H1 (cell line): ENCODE results near the gene SKAP1. TPM values are rescaled to one million over a fixed set of nuclear protein-coding genes. Genes with fewer than 3 reads are reported as not detected.

Experiments
- CTCF ChIA-PET: fragments of 300-600 bp; sonication (Branson Sonifier 250); formaldehyde crosslinking; loops from one replicate; lab custom pipeline; 2021; ENCODE audit not compliant: partially characterized antibody; lab: Charles Lee
- POLR2A ChIA-PET: fragments of 300-600 bp; sonication (Branson Sonifier 250); formaldehyde crosslinking; loops from one replicate; lab custom pipeline; 2021; ENCODE audit warnings: inconsistent platforms; ENCODE audit not compliant: partially characterized antibody; lab: Charles Lee
- DNase-seq, 2 experiments: peaks; one replicate each; pipeline versions ENCODE4 v3.0.0 to v3.0.0-alpha.2; 2010 to 2022; ENCODE audit warnings: low spot score in 2 of 2, low read depth in 1 of 2, mixed read lengths in 1 of 2
- FAIRE-seq: peaks from 2 replicates; lab custom pipeline; 2011; peaks lifted over from hg19 to GRCh38; lab: Jason Lieb, UNC
- H2AFZ ChIP-seq: 2 replicates; pipeline ENCODE4 v1.8.1; 2012; ENCODE audit warnings: low read length, inconsistent platforms
- H2AK5ac ChIP-seq: 2 replicates; pipeline ENCODE4 v1.6.1; 2013; ENCODE audit warnings: low read depth, low read length
- H2BK120ac ChIP-seq: replicated peaks from 2 replicates; pipeline ENCODE3; 2013; ENCODE audit warnings: low read depth, low read length, inconsistent platforms
- H2BK12ac ChIP-seq: 2 replicates; pipeline ENCODE4 v1.6.1; 2013; ENCODE audit warnings: low read depth, low read length
- H2BK15ac ChIP-seq: 2 replicates; pipeline ENCODE4 v1.6.1; 2013; ENCODE audit warnings: low read length
- H2BK20ac ChIP-seq: 2 replicates; pipeline ENCODE4 v1.6.1; 2013; ENCODE audit warnings: low read length
- H2BK5ac ChIP-seq: 2 replicates; pipeline ENCODE4 v1.6.1; 2013; ENCODE audit warnings: low read depth, low read length
- H3K14ac ChIP-seq: 2 replicates; pipeline ENCODE4 v1.6.1; 2013; ENCODE audit warnings: inconsistent platforms; ENCODE audit not compliant: insufficient read length
- H3K18ac ChIP-seq: 2 replicates; pipeline ENCODE4 v1.6.1; 2013; ENCODE audit warnings: low read length; ENCODE audit errors: extremely low read depth
- H3K23ac ChIP-seq: 2 replicates; pipeline ENCODE4 v1.6.1; 2013; ENCODE audit warnings: inconsistent platforms; ENCODE audit not compliant: insufficient read length
- H3K23me2 ChIP-seq: 2 replicates; pipeline ENCODE4 v1.6.1; 2013; ENCODE audit warnings: low read depth, low read length
- H3K27ac ChIP-seq: 2 replicates; pipeline ENCODE4 v1.6.1; 2011; ENCODE audit warnings: low read depth, low read length, inconsistent platforms
- H3K27me3 ChIP-seq, 4 experiments: replicated peaks in 1 of 4; 1 replicate in 1 of 4; 2 replicates in 3 of 4; pipeline versions ENCODE4 v1.6.1 to v1.8.1; 2011 to 2013; ENCODE audit warnings: low read length in 3 of 4, mild to moderate bottlenecking in 3 of 4, inconsistent platforms in 2 of 4, mixed read lengths in 2 of 4, moderate library complexity in 1 of 4; ENCODE audit not compliant: control insufficient read depth in 3 of 4, insufficient read depth in 3 of 4; ENCODE audit errors: extremely low read depth in 1 of 4
- H3K36me3 ChIP-seq, 4 experiments: 2 replicates each; pipeline versions ENCODE4 v1.6.1 to v1.8.1; 2011 to 2013; ENCODE audit warnings: mild to moderate bottlenecking in 4 of 4, low read length in 3 of 4, moderate library complexity in 2 of 4, control low read depth in 1 of 4, inconsistent platforms in 1 of 4; ENCODE audit not compliant: insufficient read depth in 4 of 4, control insufficient read depth in 2 of 4
- H3K4ac ChIP-seq: replicated peaks from 2 replicates; pipeline ENCODE3; 2013; ENCODE audit warnings: low read length, low read depth, mixed read lengths, inconsistent platforms; ENCODE audit not compliant: insufficient read length
- H3K4me1 ChIP-seq, 4 experiments: replicated peaks in 1 of 4; 1 replicate in 1 of 4; 2 replicates in 3 of 4; pipeline versions ENCODE4 v1.6.1 to v1.8.1; 2011 to 2013; ENCODE audit warnings: low read length in 3 of 4, inconsistent platforms in 2 of 4, mixed read lengths in 1 of 4; ENCODE audit not compliant: insufficient read depth in 4 of 4, control insufficient read depth in 3 of 4
- H3K4me2 ChIP-seq, 2 experiments: 2 replicates each; pipeline versions ENCODE4 v1.6.1 to v1.8.1; 2011 to 2013; ENCODE audit warnings: low read depth in 2 of 2, low read length in 2 of 2, control low read depth in 1 of 2, inconsistent platforms in 1 of 2, mild to moderate bottlenecking in 1 of 2; ENCODE audit not compliant: insufficient read depth in 1 of 2
- H3K4me3 ChIP-seq, 4 experiments: fragments of 200-600, 300-600 bp in 1 of 4; sonication (generic), shearing (Covaris generic), sonication (Bioruptor Twin) in 1 of 4; 2 replicates each; pipeline versions ENCODE4 v1.5.1 to v1.8.1; 2011 to 2016; ENCODE audit warnings: low read length in 4 of 4, low read depth in 3 of 4, control low read depth in 2 of 4, inconsistent platforms in 2 of 4, mild to moderate bottlenecking in 2 of 4, mixed read lengths in 1 of 4, moderate library complexity in 1 of 4; ENCODE audit not compliant: insufficient read depth in 2 of 4; ENCODE audit errors: extremely low read depth in 1 of 4
- H3K56ac ChIP-seq: replicated peaks from 2 replicates; pipeline ENCODE3; 2013; ENCODE audit warnings: low read depth, mild to moderate bottlenecking, mixed read lengths, low read length, inconsistent platforms; ENCODE audit not compliant: insufficient read length
- H3K79me1 ChIP-seq: 2 replicates; pipeline ENCODE4 v1.6.1; 2013; ENCODE audit warnings: low read depth, low read length, control low read depth
- H3K79me2 ChIP-seq, 2 experiments: 2 replicates each; pipeline versions ENCODE4 v1.6.1 to v1.8.1; 2012 to 2013; ENCODE audit warnings: low read length in 2 of 2, mild to moderate bottlenecking in 2 of 2, inconsistent platforms in 1 of 2; ENCODE audit not compliant: insufficient read depth in 2 of 2, control insufficient read depth in 1 of 2
- H3K9ac ChIP-seq, 4 experiments: replicated peaks in 1 of 4; 1 replicate in 1 of 4; 2 replicates in 3 of 4; pipeline versions ENCODE4 v1.6.1 to v1.8.1; 2011 to 2013; ENCODE audit warnings: low read depth in 3 of 4, low read length in 3 of 4, control low read depth in 2 of 4, mild to moderate bottlenecking in 2 of 4, moderate library complexity in 2 of 4, inconsistent platforms in 1 of 4; ENCODE audit errors: extremely low read depth in 1 of 4
- H3K9me3 ChIP-seq, 2 experiments: 2 replicates each; pipeline versions ENCODE4 v1.6.1 to v1.8.1; 2012 to 2013; ENCODE audit warnings: mild to moderate bottlenecking in 2 of 2, moderate library complexity in 2 of 2, control low read depth in 1 of 2, inconsistent platforms in 1 of 2, low read depth in 1 of 2, low read length in 1 of 2, mixed read lengths in 1 of 2; ENCODE audit not compliant: insufficient read depth in 2 of 2
- H4K20me1 ChIP-seq, 2 experiments: replicated peaks in 1 of 2; 2 replicates each; pipeline versions ENCODE3 to v1.8.1; 2011 to 2013; ENCODE audit warnings: inconsistent platforms in 2 of 2, low read length in 2 of 2, mild to moderate bottlenecking in 1 of 2; ENCODE audit not compliant: insufficient read depth in 2 of 2, control insufficient read depth in 1 of 2
- H4K5ac ChIP-seq: 2 replicates; pipeline ENCODE4 v1.6.1; 2013; ENCODE audit warnings: low read length, low read depth, mixed read lengths, inconsistent platforms; ENCODE audit not compliant: insufficient read length
- H4K8ac ChIP-seq: 2 replicates; pipeline ENCODE4 v1.8.0; 2013; ENCODE audit warnings: mild to moderate bottlenecking, moderate library complexity, low read length, inconsistent platforms; ENCODE audit not compliant: insufficient read depth; ENCODE audit errors: extremely low read depth
- H4K91ac ChIP-seq: replicated peaks from 2 replicates; pipeline ENCODE3; 2013; ENCODE audit warnings: low read length, mixed read lengths, inconsistent platforms; ENCODE audit not compliant: insufficient read length
- CBX5 ChIP-seq: fragments of 300-800, 300-1000 bp; sonication (generic); IDR thresholded peaks from 2 replicates; pipeline ENCODE4 v1.7.1; 2016; ENCODE audit warnings: antibody characterized with exemption, low read length, low read depth
- CTBP2 ChIP-seq: IDR thresholded peaks from 2 replicates; pipeline ENCODE4 v1.7.0; 2011; ENCODE audit warnings: borderline replicate concordance, mild to moderate bottlenecking, moderate library complexity, mixed read lengths, low read length; ENCODE audit not compliant: insufficient read depth, insufficient read length
- GABPA ChIP-seq: IDR thresholded peaks from 2 replicates; pipeline ENCODE4 v1.6.1; 2011; ENCODE audit warnings: mild to moderate bottlenecking, low read length, moderate library complexity, borderline replicate concordance; ENCODE audit not compliant: insufficient read depth
- GTF2F1 ChIP-seq: IDR thresholded peaks from 2 replicates; pipeline ENCODE4 v1.6.1; 2012; ENCODE audit warnings: low read depth, low read length, improper control_type of control experiment, borderline replicate concordance
- JUN ChIP-seq: IDR thresholded peaks from 2 replicates; pipeline ENCODE4 v1.6.1; 2011; ENCODE audit warnings: low read depth, mild to moderate bottlenecking, improper control_type of control experiment, low read length
- NANOG ChIP-seq: IDR thresholded peaks from 2 replicates; pipeline ENCODE4 v1.6.1; 2011; ENCODE audit warnings: low read length, low read depth, mild to moderate bottlenecking, inconsistent platforms; ENCODE audit not compliant: insufficient read depth, poor library complexity, severe bottlenecking
- POU5F1 ChIP-seq: IDR thresholded peaks from 2 replicates; pipeline ENCODE4 v1.6.1; 2011; ENCODE audit warnings: low read depth, mild to moderate bottlenecking, low read length, moderate library complexity
- SUZ12 ChIP-seq: fragments of 200-600 bp; sonication (generic); IDR thresholded peaks from 2 replicates; pipeline ENCODE4 v1.6.1; 2012; ENCODE audit warnings: mild to moderate bottlenecking, inconsistent platforms, low read length, moderate library complexity, mixed read lengths
- TAF7 ChIP-seq: optimal IDR thresholded peaks from 2 replicates; pipeline ENCODE3; 2011; ENCODE audit warnings: low read depth, mild to moderate bottlenecking, inconsistent platforms, low read length, moderate library complexity, borderline replicate concordance
- polyA plus RNA-seq, 7 experiments: library from polyadenylated mRNA; depleted of rRNA in 3 of 7; stranded (reverse) in 5 of 7; unstranded in 2 of 7; fragments of >200 nt in 5 of 7; fragments of 200-250 nt in 2 of 7; gene quantifications; 1 replicate in 5 of 7; 2 replicates in 1 of 7; 4 replicates in 1 of 7; pipeline versions ENCODE4 v1.2.1 to v1.2.3, GENCODE V29; 2011 to 2013; ENCODE audit warnings: missing spikeins in 2 of 7, mixed read lengths in 2 of 7
- total RNA-seq: library from RNA; stranded (reverse); fragmentation: NEBNext Ultra II Directional; extraction: Animal tissue kit (Norgen Biotek cat#: 25700); gene quantifications from 2 replicates; pipeline ENCODE4 v1.2.1, GENCODE V29; 2021
- TF ChIP-seq, protein P1 (sequence below), 3 experiments: IDR thresholded peaks; 1 replicate in 2 of 3; 2 replicates in 1 of 3; pipeline versions ENCODE4 v1.5.1 to v1.6.1; 2011; ENCODE audit warnings: low read length in 3 of 3, mild to moderate bottlenecking in 3 of 3, inconsistent platforms in 2 of 3, low read depth in 1 of 3, moderate library complexity in 1 of 3; ENCODE audit not compliant: insufficient read depth in 1 of 3; ENCODE audit errors: control extremely low read depth in 1 of 3

SKAP1 gene
- total and polyA plus RNA-seq, 2 of the 8 experiments (the other 6 are each of a cell fraction or from before 2014, with no cell fraction given) = not detected

GRCh38 chr17:48236681-48237134, 193.3 kb downstream of the SKAP1 start:
- Histone ChIP-seq H3K23ac (no peak overlapping the region), H2AFZ (no peak overlapping the region), H3K4me1 (peaks cover 0 to 4% (median 0%) of the 10 kb centered on the region in 4 experiments; a peak in 1 of 7 replicates), H3K9me3 (no peaks in the 10 kb centered on the region), H4K5ac (no peak overlapping the region), H4K91ac (no peak overlapping the region), H3K56ac (no peak overlapping the region), H3K36me3 (no peaks in the 10 kb centered on the region), H4K20me1 (no peaks in the 10 kb centered on the region), H3K27ac (no peak overlapping the region), H3K23me2 (no peaks in the 10 kb centered on the region), H3K4me2 (no peak overlapping the region), H3K4me3 (no peak overlapping the region), H3K18ac (no peak overlapping the region), H2BK120ac (no peak overlapping the region), H2BK15ac (no peak overlapping the region), H2BK5ac (no peak overlapping the region), H2AK5ac (no peak overlapping the region), H4K8ac (no peak overlapping the region), H3K4ac (no peak overlapping the region), H3K9ac (no peak overlapping the region), H3K79me2 (no peaks in the 10 kb centered on the region), H3K27me3 (no peaks in the 10 kb centered on the region), H2BK12ac (no peak overlapping the region), H3K79me1 (no peaks in the 10 kb centered on the region), H2BK20ac (no peak overlapping the region), H3K14ac (no peak overlapping the region)
- FAIRE-seq (no peak), DNase-seq (no peak)
- ChIA-PET CTCF (interaction anchor here (0.6 to 7.7 kb wide), 5 partner anchors 9 to 95 kb away, joined by 3 to 42 read pairs (median 4); no protein-coding TSS in a partner anchor), POLR2A (no interaction called here)
- no peak for TF ChIP-seq POU5F1
- no peak for TF ChIP-seq TAF7
- TF ChIP-seq NANOG = no peak
- TF ChIP-seq GTF2F1 = no peak
- TF ChIP-seq GABPA = no peak
- TF ChIP-seq, protein P1, sequence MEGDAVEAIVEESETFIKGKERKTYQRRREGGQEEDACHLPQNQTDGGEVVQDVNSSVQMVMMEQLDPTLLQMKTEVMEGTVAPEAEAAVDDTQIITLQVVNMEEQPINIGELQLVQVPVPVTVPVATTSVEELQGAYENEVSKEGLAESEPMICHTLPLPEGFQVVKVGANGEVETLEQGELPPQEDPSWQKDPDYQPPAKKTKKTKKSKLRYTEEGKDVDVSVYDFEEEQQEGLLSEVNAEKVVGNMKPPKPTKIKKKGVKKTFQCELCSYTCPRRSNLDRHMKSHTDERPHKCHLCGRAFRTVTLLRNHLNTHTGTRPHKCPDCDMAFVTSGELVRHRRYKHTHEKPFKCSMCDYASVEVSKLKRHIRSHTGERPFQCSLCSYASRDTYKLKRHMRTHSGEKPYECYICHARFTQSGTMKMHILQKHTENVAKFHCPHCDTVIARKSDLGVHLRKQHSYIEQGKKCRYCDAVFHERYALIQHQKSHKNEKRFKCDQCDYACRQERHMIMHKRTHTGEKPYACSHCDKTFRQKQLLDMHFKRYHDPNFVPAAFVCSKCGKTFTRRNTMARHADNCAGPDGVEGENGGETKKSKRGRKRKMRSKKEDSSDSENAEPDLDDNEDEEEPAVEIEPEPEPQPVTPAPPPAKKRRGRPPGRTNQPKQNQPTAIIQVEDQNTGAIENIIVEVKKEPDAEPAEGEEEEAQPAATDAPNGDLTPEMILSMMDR (IDR thresholded peaks at IDR 0.05; ENCODE audit: control extremely low read depth in 1 of 3, insufficient read depth in 1 of 3, low read depth in 1 of 3, low read length in 3 of 3) = no peak
- TF ChIP-seq CTBP2 = no peak
- TF ChIP-seq JUN = no peak
- TF ChIP-seq CBX5 = no peak
- TF ChIP-seq SUZ12 = no peak
